HFF-Myc (cell line): ENCODE data around the gene SIAH2.

Experiments
- DNase-seq: peaks from one replicate; pipeline ENCODE4 v3.0.0-alpha.2; 2011; ENCODE audit warnings: low read depth; ENCODE audit errors: extremely low read depth
- H3K4me3 ChIP-seq: replicated peaks from 2 replicates; pipeline ENCODE4 v1.5.1; 2011; ENCODE audit warnings: low read depth, mild to moderate bottlenecking, control low read depth, low read length
- CTCF ChIP-seq: IDR thresholded peaks from 2 replicates; pipeline ENCODE4 v1.5.1; 2012; ENCODE audit warnings: mild to moderate bottlenecking, low read depth, low read length, control low read depth; ENCODE audit errors: missing control alignments

SIAH2 gene

GRCh38 chr3:150742141-150742523 lies 20.8 kb downstream of the SIAH2 start:
- no peak for DNase-seq
- no peak for TF ChIP-seq CTCF
- no peak overlapping the region for H3K4me3 ChIP-seq

GRCh38 chr3:150741497-150742140 lies 21.4 kb downstream of the SIAH2 start:
- no peak for TF ChIP-seq CTCF
- DNase-seq: no peak
- H3K4me3 ChIP-seq: no peak overlapping the region

GRCh38 chr3:150740733-150741496 lies 22.1 kb downstream of the SIAH2 start:
- no peak for TF ChIP-seq CTCF
- DNase-seq: no peak
- H3K4me3 ChIP-seq: no peak overlapping the region

- no peak for DNase-seq
- no peak overlapping the region for H3K4me3 ChIP-seq
- no peak for TF ChIP-seq CTCF
Measured at GRCh38 chr3:150739877-150740645, 22.9 kb downstream of the SIAH2 start.

GRCh38 chr3:150739200-150739863 lies 23.6 kb downstream of the SIAH2 start:
- TF ChIP-seq CTCF: no peak
- H3K4me3 ChIP-seq: no peak overlapping the region

GRCh38 chr3:150738688-150739087 lies 24.3 kb downstream of the SIAH2 start:
- no peak overlapping the region for H3K4me3 ChIP-seq
- no peak for TF ChIP-seq CTCF
- no peak for DNase-seq

More at GRCh38 chr3:150739200-150739863, 23.6 kb downstream of the SIAH2 start:
- no peak for DNase-seq
